ENCODE results near the gene CEACAM6.

DNA sequence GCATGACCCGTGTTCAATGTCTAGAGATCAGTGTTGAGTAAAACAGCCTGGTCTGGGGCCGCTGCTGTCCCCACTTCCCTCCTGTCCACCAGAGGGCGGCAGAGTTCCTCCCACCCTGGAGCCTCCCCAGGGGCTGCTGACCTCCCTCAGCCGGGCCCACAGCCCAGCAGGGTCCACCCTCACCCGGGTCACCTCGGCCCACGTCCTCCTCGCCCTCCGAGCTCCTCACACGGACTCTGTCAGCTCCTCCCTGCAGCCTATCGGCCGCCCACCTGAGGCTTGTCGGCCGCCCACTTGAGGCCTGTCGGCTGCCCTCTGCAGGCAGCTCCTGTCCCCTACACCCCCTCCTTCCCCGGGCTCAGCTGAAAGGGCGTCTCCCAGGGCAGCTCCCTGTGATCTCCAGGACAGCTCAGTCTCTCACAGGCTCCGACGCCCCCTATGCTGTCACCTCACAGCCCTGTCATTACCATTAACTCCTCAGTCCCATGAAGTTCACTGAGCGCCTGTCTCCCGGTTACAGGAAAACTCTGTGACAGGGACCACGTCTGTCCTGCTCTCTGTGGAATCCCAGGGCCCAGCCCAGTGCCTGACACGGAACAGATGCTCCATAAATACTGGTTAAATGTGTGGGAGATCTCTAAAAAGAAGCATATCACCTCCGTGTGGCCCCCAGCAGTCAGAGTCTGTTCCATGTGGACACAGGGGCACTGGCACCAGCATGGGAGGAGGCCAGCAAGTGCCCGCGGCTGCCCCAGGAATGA lies 48.4 kb upstream of the CEACAM6 start:
- TF ChIP-seq CTCF (conservative IDR thresholded peaks at IDR 0.05; ENCODE audit: low read length) (peak; percentile 100), EZH2phosphoT487 (IDR thresholded peaks at IDR 0.05; ENCODE audit: borderline replicate concordance) (no peak)

Measured in Loucy (cell line).